HepG2 (cell line): ENCODE results near the gene SGF29. TPM values are rescaled to one million over a fixed set of nuclear protein-coding genes. Genes with fewer than 3 reads are reported as not detected.

Source experiments
- ATAC-seq: fragments of 200-7000 bp; cut with Tn5 transposase; 3 replicates; pipeline ENCODE4 v1.9.1; 2020; ENCODE audit warnings: mild to moderate bottlenecking, moderate library complexity
- BruUV-seq: library from RNA; stranded (reverse); fragments of 400-500 nt; replicated peaks from 2 replicates; lab custom pipeline; 2021; lab: Mats Ljungman, UMichigan
- CTCF ChIA-PET: fragments of 300-600 bp; formaldehyde crosslinking; extraction: SDS; loops from one replicate; lab custom pipeline; 2021; ENCODE audit warnings: low total read pairs, inconsistent platforms, low intra/inter-chr PET ratio; lab: Yijun Ruan, JAX
- POLR2A ChIA-PET: fragments of 350-600 bp; sonication (Branson Sonifier 250); formaldehyde crosslinking; loops from one replicate; lab custom pipeline; 2020; ENCODE audit warnings: antibody characterized with exemption, inconsistent platforms; lab: Yijun Ruan, JAX
- DNase-seq: peaks from one replicate; pipeline ENCODE4 v3.0.0-alpha.2; 2015; ENCODE audit warnings: low spot score
- FAIRE-seq: peaks from 3 replicates; lab custom pipeline; 2011; peaks lifted over from hg19 to GRCh38; lab: Jason Lieb, UNC
- H2AFZ ChIP-seq: one replicate; pipeline ENCODE4 v1.6.1; 2011; ENCODE audit warnings: low read length, inconsistent platforms
- H3K27ac ChIP-seq: fragments of 300-600 bp; 3 replicates; pipeline ENCODE4 v1.8.0; 2011; ENCODE audit warnings: mixed run types, mild to moderate bottlenecking, mixed read lengths, low read length, inconsistent platforms; ENCODE audit not compliant: insufficient read depth; ENCODE audit errors: extremely low read length
- H3K27me3 ChIP-seq, 2 experiments: fragments of 200-600 bp in 1 of 2; 2 replicates in 1 of 2; 3 replicates in 1 of 2; pipeline versions ENCODE4 v1.6.0 to v1.8.0; 2011; ENCODE audit warnings: low read length in 2 of 2, mild to moderate bottlenecking in 2 of 2, moderate library complexity in 2 of 2, inconsistent platforms in 1 of 2; ENCODE audit not compliant: insufficient read depth in 2 of 2, control insufficient read depth in 1 of 2
- H3K36me3 ChIP-seq, 2 experiments: fragments of 200-600 bp in 1 of 2; replicated peaks in 1 of 2; 2 replicates in 1 of 2; 3 replicates in 1 of 2; pipeline versions ENCODE4 v1.5.1 to v1.8.0; 2011; ENCODE audit warnings: low read length in 2 of 2, inconsistent platforms in 1 of 2; ENCODE audit not compliant: insufficient read depth in 2 of 2, control insufficient read depth in 1 of 2
- H3K4me1 ChIP-seq: 2 replicates; pipeline ENCODE4 v1.5.1; 2012; ENCODE audit warnings: low read length, inconsistent platforms; ENCODE audit not compliant: insufficient read depth
- H3K4me2 ChIP-seq: 2 replicates; pipeline ENCODE4 v1.6.0; 2011; ENCODE audit warnings: low read depth, low read length, inconsistent platforms
- H3K4me3 ChIP-seq, 3 experiments: fragments of 200-600 bp in 1 of 3; sonication (generic), shearing (Covaris generic) in 1 of 3; replicated peaks in 1 of 3; 2 replicates each; pipeline ENCODE4 v1.5.1; 2011 to 2016; ENCODE audit warnings: low read length in 3 of 3, inconsistent platforms in 2 of 3, low read depth in 2 of 3, mild to moderate bottlenecking in 2 of 3, control low read depth in 1 of 3, mixed read lengths in 1 of 3; ENCODE audit not compliant: insufficient read depth in 1 of 3
- H3K79me2 ChIP-seq: one replicate; pipeline ENCODE4 v1.6.1; 2011; ENCODE audit warnings: low read length, inconsistent platforms; ENCODE audit not compliant: insufficient read depth
- H3K9ac ChIP-seq: 2 replicates; pipeline ENCODE4 v1.6.0; 2011; ENCODE audit warnings: mild to moderate bottlenecking, low read depth, low read length, inconsistent platforms; ENCODE audit not compliant: insufficient read depth
- H3K9me3 ChIP-seq: 2 replicates; pipeline ENCODE4 v1.5.1; 2012; ENCODE audit warnings: mild to moderate bottlenecking, low read length
- H4K20me1 ChIP-seq: 2 replicates; pipeline ENCODE4 v1.6.0; 2011; ENCODE audit warnings: inconsistent platforms, mild to moderate bottlenecking, low read length, moderate library complexity; ENCODE audit not compliant: insufficient read depth
- STAG1 ChIP-seq: sonication (generic); formaldehyde crosslinking; IDR thresholded peaks from 2 replicates; pipeline ENCODE4 v1.4.0; 2020; ENCODE audit warnings: missing genetic modification reagents
- WGBS: methylation state at CpG from one replicate; pipeline ENCODE4 v1.1.6; 2017; ENCODE audit warnings: low lambda C conversion rate; 5-methylcytosine and 5-hydroxymethylcytosine counted together
- in situ Hi-C: cut with HindIII; loops from 2 replicates; pipeline ENCODE4 v1.10.0; 2017; ENCODE audit warnings: low pct_unique_long_range_greater_than_20kb; ENCODE audit not compliant: extremely low pct_ligation_motif_present
- intact Hi-C: fragments of 100-400 bp; cut with micrococcal nuclease; formaldehyde crosslinking; loops from one replicate; pipeline ENCODE4 v1.10.0; 2022; ENCODE audit not compliant: unreplicated experiment
- polyA plus RNA-seq, 8 experiments: library from polyadenylated mRNA; depleted of rRNA in 3 of 8; stranded (reverse) in 7 of 8; unstranded in 1 of 8; fragments of >200 nt; fragmentation: Illumina TruSeq in 4 of 8; extraction: Trizol in 4 of 8; gene quantifications; 2 replicates each; pipeline versions ENCODE4 v1.2.1 to v1.2.3, GENCODE V29; 2011 to 2016; ENCODE audit warnings: low read depth in 4 of 8, missing spikeins in 1 of 8, mixed read lengths in 1 of 8; ENCODE audit not compliant: insufficient read depth in 1 of 8
- total RNA-seq, 5 experiments: library from RNA; depleted of rRNA; stranded (reverse); fragments of >200 nt; fragmentation: Illumina TruSeq; extraction: Trizol; gene quantifications; 2 replicates each; pipeline ENCODE4 v1.2.3, GENCODE V29; 2016; ENCODE audit warnings: low read depth in 1 of 5
- TF ChIP-seq, protein P1 (sequence below): sonication (generic); formaldehyde crosslinking; IDR thresholded peaks from 2 replicates; pipeline ENCODE4 v1.9.0; 2021; ENCODE audit warnings: missing genetic modification reagents, mild to moderate bottlenecking, borderline replicate concordance
- TF ChIP-seq, protein P2 (sequence below): sonication (generic); formaldehyde crosslinking; IDR thresholded peaks from 2 replicates; pipeline ENCODE4 v1.5.1; 2020; ENCODE audit warnings: mild to moderate bottlenecking, moderate library complexity, missing genetic modification reagents
- TF ChIP-seq, protein P3 (sequence below): sonication (generic); formaldehyde crosslinking; IDR thresholded peaks from 2 replicates; pipeline ENCODE4 v1.5.0; 2020; ENCODE audit warnings: mild to moderate bottlenecking, missing genetic modification reagents, moderate library complexity

The SGF29 gene
- total and polyA plus RNA-seq, 2 of the 13 experiments (the other 11 are each of a cell fraction or from before 2014, with no cell fraction given) = 5.0 to 29.4 TPM

DNA sequence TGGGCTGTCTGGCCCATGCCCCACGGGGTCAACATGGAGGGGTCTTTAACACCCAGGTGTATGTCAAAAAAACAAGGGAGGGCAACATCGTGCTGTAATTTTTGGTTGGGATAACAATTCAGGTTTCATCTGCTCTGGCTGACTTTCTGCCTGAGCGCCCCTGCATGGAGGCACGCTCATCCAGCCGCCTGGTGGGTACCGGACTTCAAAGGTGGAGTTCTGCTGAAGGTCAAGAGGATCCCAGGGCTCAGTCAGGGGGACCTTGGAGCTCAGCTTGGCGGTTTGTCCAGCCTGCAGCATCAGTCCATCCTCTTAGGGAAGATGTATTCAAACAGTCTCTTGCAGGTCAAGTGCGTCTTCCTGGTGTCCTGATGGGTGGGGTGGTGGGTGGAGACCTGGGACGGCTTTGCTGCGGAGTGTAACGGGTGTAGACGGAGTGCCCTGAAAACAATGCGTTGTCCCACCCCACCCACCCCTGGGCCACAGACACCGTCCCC lies 5.4 kb upstream of the SGF29 start:
- peak; percentile 53 for ATAC-seq
- no peaks in the 10 kb centered on the region for H4K20me1 ChIP-seq
- no peak for DNase-seq
- no peaks in the 10 kb centered on the region for H3K79me2 ChIP-seq
- H3K4me1 ChIP-seq = peaks cover 33% of the 10 kb centered on the region
- intact Hi-C loops = loop anchor here (2.0 to 10.0 kb wide), 2 partner anchors 66 to 272 kb away; partner anchors contain the start of gene SULT1A1
- H3K4me3 ChIP-seq = no peak overlapping the region
- 31% methylated on average over 14 of the region's 14 CpGs for WGBS
- POLR2A ChIA-PET = no interaction called here
- peak; percentile 4; the same call in 1 of the 2 replicates for TF ChIP-seq STAG1 (CRISPR knock-in tag)
- TF ChIP-seq, protein P1, sequence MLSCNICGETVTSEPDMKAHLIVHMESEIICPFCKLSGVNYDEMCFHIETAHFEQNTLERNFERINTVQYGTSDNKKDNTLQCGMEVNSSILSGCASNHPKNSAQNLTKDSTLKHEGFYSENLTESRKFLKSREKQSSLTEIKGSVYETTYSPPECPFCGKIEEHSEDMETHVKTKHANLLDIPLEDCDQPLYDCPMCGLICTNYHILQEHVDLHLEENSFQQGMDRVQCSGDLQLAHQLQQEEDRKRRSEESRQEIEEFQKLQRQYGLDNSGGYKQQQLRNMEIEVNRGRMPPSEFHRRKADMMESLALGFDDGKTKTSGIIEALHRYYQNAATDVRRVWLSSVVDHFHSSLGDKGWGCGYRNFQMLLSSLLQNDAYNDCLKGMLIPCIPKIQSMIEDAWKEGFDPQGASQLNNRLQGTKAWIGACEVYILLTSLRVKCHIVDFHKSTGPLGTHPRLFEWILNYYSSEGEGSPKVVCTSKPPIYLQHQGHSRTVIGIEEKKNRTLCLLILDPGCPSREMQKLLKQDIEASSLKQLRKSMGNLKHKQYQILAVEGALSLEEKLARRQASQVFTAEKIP = no peak
- TF ChIP-seq, protein P2, sequence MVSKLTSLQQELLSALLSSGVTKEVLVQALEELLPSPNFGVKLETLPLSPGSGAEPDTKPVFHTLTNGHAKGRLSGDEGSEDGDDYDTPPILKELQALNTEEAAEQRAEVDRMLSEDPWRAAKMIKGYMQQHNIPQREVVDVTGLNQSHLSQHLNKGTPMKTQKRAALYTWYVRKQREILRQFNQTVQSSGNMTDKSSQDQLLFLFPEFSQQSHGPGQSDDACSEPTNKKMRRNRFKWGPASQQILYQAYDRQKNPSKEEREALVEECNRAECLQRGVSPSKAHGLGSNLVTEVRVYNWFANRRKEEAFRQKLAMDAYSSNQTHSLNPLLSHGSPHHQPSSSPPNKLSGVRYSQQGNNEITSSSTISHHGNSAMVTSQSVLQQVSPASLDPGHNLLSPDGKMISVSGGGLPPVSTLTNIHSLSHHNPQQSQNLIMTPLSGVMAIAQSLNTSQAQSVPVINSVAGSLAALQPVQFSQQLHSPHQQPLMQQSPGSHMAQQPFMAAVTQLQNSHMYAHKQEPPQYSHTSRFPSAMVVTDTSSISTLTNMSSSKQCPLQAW (CRISPR knock-in tag) = peak; percentile 52; the same call in 1 of the 2 replicates
- TF ChIP-seq, protein P3, sequence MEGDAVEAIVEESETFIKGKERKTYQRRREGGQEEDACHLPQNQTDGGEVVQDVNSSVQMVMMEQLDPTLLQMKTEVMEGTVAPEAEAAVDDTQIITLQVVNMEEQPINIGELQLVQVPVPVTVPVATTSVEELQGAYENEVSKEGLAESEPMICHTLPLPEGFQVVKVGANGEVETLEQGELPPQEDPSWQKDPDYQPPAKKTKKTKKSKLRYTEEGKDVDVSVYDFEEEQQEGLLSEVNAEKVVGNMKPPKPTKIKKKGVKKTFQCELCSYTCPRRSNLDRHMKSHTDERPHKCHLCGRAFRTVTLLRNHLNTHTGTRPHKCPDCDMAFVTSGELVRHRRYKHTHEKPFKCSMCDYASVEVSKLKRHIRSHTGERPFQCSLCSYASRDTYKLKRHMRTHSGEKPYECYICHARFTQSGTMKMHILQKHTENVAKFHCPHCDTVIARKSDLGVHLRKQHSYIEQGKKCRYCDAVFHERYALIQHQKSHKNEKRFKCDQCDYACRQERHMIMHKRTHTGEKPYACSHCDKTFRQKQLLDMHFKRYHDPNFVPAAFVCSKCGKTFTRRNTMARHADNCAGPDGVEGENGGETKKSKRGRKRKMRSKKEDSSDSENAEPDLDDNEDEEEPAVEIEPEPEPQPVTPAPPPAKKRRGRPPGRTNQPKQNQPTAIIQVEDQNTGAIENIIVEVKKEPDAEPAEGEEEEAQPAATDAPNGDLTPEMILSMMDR (CRISPR knock-in tag) = peak; percentile 30; the same call in 1 of the 2 replicates
- CTCF ChIA-PET = interaction anchor here (1.7 kb wide), 1 partner anchor 57 kb away, joined by 12 read pairs; the partner anchor contains the start of gene CLN3
- in situ Hi-C loops = no loop called here
- H3K9me3 ChIP-seq = no peaks in the 10 kb centered on the region
- no peak overlapping the region for H3K9ac ChIP-seq
- no peak overlapping the region for H2AFZ ChIP-seq
- H3K27ac ChIP-seq = no peak overlapping the region
- FAIRE-seq = no peak
- H3K27me3 ChIP-seq = peaks cover 0 to 14% of the 10 kb centered on the region in 2 experiments; a peak in 1 of 5 replicates
- BruUV-seq = no TSS peak
- H3K36me3 ChIP-seq = no peaks in the 10 kb centered on the region
- no peak overlapping the region for H3K4me2 ChIP-seq
